ENCODE results near the gene ZNF775.

ZNF775 gene

DNA sequence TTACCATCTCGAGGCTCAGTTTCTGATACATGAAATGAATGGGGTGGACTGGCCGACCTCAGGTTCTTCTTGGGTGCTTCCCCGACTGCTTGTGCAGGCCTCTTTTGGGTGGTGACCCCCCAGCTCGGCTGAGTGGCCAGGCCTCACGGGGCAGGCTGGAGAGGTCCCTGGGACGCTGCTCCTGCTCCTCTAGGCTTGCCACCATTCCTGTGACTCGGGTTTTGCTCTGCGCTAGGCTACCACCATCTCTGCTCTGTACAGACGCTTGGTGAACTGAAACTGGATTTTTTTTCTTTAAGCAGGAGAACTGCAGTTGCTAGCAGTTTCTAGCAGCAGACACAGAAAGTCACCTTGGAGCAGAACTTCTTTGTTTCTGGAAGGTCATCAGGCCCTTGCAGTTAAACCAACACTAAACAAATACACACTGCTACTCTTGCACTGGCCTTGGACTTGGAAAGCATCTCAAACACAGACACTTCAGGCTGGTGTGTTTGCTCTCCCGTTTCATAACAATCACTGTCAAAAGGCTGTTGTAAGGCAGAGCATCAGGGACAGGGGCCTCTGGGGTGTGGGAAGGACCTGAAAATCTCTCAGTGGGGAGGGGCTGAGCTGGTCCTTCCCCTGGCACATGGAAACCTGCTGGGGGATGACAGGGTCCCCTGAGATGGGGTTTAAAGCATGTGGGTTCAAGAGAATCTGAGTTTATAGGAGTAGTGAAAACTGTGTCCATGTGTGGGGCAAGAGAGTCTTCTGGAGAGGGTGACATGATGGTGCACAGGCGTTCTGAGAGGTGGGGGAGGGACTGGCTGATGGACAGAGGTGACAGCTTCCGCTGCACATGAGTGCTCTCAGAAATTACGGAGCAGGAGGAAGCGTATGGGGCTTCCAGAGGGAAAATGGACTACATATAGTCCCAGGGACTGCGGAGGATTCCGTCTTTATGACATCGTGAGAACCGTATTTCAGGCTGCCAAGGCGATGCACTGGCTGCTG lies 36.3 kb downstream of the ZNF775 start:
- no peak for DNase-seq

GRCh38 chr7:150417239-150417638 lies 38.1 kb downstream of the ZNF775 start:
- no peak for DNase-seq

GRCh38 chr7:150417863-150418262 lies 38.7 kb downstream of the ZNF775 start:
- DNase-seq = no peak

- no peak for DNase-seq
These were observed 41.1 kb downstream of the ZNF775 start for GRCh38 chr7:150420242-150420641.

DNA sequence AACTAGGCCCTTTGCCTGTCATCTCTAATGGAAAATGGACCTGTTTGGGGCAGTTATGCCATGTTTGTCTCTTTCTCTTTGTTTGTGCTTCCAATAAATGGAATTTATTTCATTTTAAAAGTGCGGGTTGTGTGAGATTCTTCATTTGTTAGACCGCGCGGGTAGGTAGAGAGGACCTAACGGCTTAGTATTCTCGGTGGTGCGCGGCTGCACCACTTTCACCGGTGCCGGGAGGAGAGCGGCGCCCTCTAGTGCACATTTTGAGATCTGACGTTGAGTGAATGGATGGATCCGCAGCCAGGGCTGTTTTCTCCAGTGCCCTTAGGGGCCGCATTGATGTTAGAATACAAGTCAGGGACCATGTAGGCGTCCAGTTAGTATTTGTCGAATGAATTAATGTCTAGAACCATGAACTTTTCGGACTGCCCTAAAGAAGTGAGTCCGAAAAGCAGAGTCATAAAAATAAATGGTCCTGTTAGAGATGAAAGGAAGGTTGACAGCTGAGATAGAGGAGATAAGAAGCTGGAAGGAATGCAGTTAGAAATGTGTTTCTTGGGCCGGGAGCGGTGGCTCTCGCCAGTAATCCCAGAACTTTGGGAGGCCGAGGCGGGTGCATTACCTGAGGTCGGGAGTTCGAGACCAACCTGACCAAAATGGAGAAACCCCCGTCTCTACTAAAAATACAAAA lies 42.0 kb downstream of the ZNF775 start:
- peak; percentile 84 for DNase-seq

GRCh38 chr7:150421831-150422230 lies 42.7 kb downstream of the ZNF775 start:
- no peak for DNase-seq

- no peak for DNase-seq
These were observed 46.5 kb downstream of the ZNF775 start for GRCh38 chr7:150425670-150426069.

GRCh38 chr7:150428671-150429451 lies 49.7 kb downstream of the ZNF775 start:
- no peak for DNase-seq

DNA sequence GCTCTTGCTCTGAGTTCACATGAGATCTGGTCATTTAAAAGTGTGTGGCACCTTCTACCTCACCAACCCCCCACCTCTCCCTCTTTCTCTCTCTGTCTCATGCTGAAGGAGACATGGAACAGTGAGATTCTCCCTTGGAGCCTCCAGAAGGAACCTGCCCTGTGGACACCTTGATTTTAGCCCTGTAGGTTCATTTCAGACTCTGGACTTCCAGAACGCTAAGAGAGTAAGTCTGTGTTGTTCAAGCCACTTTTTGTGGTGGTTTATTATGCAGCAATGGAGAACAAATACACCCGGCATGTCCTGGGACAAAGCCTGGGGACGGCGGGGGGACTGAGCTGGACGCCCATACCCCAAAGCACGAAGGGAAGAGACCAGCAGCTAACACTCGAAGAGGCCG lies 50.6 kb downstream of the ZNF775 start:
- no peak for DNase-seq

DNA sequence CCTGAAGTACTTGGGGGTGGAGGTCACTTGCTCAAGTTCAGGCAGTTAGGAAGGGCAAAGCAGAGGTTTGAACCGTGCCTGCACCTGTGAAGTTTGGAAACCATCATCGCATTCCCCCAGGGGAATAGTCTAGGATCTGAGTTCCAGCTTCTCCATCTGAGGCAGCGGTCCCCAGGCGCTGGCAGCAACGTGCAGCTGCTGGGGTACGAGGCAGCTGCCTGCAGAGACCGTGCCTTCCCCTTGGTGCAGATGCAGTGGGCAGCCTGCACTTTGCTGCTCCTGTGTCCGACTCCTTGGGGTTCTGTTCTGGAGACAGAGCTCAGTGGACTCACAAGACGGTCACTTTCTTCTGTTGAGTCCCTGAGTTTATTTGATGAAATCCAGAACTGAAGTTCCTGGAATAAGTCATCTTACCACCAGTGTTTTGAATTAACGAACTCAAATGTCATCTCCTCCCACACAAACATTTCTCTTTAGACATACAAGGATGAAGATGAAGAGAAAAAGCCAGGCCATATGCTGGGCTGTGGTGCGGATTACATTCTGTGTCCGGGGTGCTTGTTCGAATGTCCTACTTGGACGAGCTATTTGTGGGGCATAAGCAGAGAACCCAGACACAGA lies 51.4 kb downstream of the ZNF775 start:
- DNase-seq = no peak

GRCh38 chr7:150431839-150432658 lies 52.9 kb downstream of the ZNF775 start:
- no peak for DNase-seq

DNA sequence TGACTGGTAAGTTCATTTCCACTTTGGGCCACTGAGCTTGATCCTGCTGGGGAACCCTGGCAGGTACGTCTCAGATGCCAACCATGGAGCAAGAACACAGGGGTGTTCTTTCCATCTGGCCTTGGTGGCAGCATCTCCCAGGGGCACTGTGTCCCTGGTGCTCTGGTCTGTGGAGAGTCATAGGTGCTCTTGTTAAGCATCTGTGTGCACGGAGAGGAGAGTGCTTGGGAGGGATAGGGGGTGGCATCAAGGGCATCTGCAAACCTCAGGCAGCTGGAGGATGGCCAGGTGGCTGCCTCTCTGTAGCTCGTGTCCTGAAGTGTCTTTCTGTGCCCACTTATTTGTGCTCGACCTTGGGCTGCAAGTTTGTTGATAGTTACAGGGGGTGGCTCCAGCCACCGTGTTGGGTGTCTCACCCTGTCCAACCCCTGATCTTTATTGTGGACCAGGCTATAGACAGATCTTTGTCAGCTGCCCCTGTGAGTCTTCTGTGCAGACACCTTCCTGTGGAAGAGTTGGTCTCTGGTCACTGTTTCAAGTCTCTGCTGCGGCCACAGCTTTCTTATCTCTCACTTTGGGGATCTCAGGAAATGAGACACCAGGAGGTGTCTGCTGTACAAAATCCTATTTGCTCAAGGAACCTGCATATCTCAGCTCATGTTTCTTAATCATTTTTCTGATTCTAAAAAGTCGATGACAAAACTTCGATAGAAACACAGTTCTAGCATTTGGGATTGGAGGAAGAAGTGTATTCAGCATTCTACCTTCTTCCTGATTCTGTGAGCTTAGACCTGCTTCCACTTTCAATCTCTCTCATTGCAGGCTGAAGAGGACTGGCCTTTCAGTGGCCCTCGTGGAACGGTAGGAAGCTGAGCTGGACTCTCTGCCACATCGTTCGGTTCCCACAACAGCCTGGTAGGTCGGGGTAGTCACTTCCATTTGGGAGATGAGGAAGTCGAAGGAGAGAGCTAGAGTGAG lies 54.1 kb downstream of the ZNF775 start:
- DNase-seq = no peak

- DNase-seq = no peak
These were observed 55.1 kb downstream of the ZNF775 start for GRCh38 chr7:150434240-150434639.

DNA sequence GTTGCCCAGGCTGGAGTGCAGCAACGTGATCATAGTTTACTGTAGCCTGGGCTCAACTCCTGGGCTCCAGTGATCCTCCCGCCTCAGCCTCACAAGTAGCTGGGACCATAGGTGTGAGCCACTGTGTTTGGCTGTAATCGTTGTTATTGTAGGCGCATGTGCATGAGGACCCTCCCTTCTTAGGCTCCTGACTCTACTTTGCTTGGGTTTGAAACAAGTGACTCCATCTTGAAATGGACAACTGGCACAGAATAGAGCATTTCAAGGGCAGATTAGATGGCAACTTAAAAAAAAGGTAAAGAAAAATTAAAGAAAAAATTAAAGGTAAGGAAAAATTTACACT lies 55.9 kb downstream of the ZNF775 start:
- DNase-seq = no peak

- no peak for DNase-seq
These were observed 56.4 kb downstream of the ZNF775 start for GRCh38 chr7:150435390-150436073.

DNA sequence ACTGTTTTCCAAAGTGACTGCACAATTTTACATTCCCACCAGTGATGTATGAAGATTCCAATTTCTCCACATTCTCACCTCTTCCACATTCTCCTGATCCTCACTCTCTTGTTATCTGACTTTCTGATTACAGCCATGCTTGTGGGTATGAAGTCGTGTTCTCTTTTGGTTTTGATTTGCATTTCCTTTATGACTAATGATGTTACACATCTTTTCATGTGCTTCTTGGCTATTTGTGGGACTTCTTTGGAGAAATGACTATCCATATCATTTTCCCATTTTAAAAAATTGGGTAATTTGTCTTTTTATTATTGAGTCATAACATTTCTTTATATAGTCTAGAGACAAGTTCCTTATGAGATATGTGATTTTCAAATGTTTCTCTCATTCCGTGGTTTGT lies 60.8 kb downstream of the ZNF775 start:
- no peak for DNase-seq

DNA sequence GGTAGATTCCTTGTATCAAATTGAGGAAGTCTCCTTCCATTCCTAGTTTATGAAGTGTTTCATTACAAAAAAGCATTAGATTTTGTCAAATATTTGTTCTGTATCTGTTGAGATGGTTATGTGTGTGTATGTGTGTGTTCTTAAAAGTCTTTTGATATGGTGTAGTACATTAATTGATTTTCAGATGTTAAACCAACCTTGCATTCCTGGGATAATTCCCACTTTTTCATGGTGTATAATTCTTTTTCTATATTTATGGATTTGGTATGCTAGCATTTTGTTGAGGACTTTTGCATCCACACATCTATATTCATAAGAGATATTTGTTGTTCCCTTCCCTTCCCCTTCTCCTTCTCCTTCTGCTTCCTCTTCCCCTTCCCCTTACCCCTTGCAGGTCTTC lies 62.4 kb downstream of the ZNF775 start:
- DNase-seq = no peak

GRCh38 chr7:150442811-150443210 lies 63.7 kb downstream of the ZNF775 start:
- no peak for DNase-seq

GRCh38 chr7:150443793-150444540 lies 64.8 kb downstream of the ZNF775 start:
- DNase-seq = no peak
